B cell (primary cell): ENCODE data around the gene PKDREJ. TPM values are rescaled to one million over a fixed set of nuclear protein-coding genes. Genes with fewer than 3 reads are reported as not detected.

Source experiments
- ATAC-seq: fragments of 200-7000 bp; cut with Tn5 transposase; one replicate; pipeline ENCODE4 v1.10.0; 2021; ENCODE audit warnings: low read depth, mild to moderate bottlenecking, moderate number of reproducible peaks, moderate library complexity
- CTCF ChIA-PET: fragments of 350-600 bp; sonication (Branson Sonifier 250); formaldehyde crosslinking; loops from one replicate; lab custom pipeline; 2021; ENCODE audit warnings: antibody characterized with exemption, inconsistent platforms; lab: Charles Lee
- POLR2A ChIA-PET: fragments of 350-600 bp; sonication (Branson Sonifier 250); formaldehyde crosslinking; loops from one replicate; lab custom pipeline; 2021; ENCODE audit warnings: antibody characterized with exemption; lab: Charles Lee
- DNase-seq: peaks from one replicate; pipeline ENCODE4 v3.0.0; 2013
- H2AFZ ChIP-seq: 2 replicates; pipeline ENCODE4 v1.6.1; 2012; ENCODE audit warnings: mild to moderate bottlenecking, low read depth, low read length; ENCODE audit not compliant: insufficient read depth, poor library complexity, severe bottlenecking
- H3K27ac ChIP-seq, 2 donors: 1 replicate in 1 of 2; 2 replicates in 1 of 2; pipeline ENCODE4 v1.5.1; 2012 to 2013; ENCODE audit warnings: low read length in 2 of 2, mild to moderate bottlenecking in 2 of 2, moderate library complexity in 1 of 2
- H3K27me3 ChIP-seq, 4 experiments: fragments of 200-600 bp in 1 of 4; sonication (generic) in 1 of 4; replicated peaks in 1 of 4; 1 replicate in 2 of 4; 2 replicates in 2 of 4; pipeline versions ENCODE4 v1.6.1 to v1.7.0; 2013 to 2016; ENCODE audit warnings: low read length in 3 of 4, mild to moderate bottlenecking in 2 of 4, mixed read lengths in 1 of 4, moderate library complexity in 1 of 4; ENCODE audit not compliant: insufficient read depth in 4 of 4, control insufficient read depth in 3 of 4; ENCODE audit errors: control extremely low read depth in 1 of 4
- H3K36me3 ChIP-seq, 2 experiments: replicated peaks in 1 of 2; 1 replicate in 1 of 2; 2 replicates in 1 of 2; pipeline versions ENCODE4 v1.6.1 to v1.7.1; 2013; ENCODE audit warnings: low read length in 1 of 2; ENCODE audit not compliant: insufficient read depth in 2 of 2, control insufficient read depth in 1 of 2; ENCODE audit errors: control extremely low read depth in 1 of 2, extremely low read depth in 1 of 2
- H3K4me1 ChIP-seq, 2 donors: fragments of 200-600 bp in 1 of 2; sonication (generic) in 1 of 2; 1 replicate in 1 of 2; 2 replicates in 1 of 2; pipeline versions ENCODE4 v1.5.1 to v1.6.1; 2013 to 2017; ENCODE audit warnings: low read length in 2 of 2; ENCODE audit not compliant: control insufficient read depth in 2 of 2, insufficient read depth in 2 of 2
- H3K4me2 ChIP-seq: replicated peaks from 2 replicates; pipeline ENCODE3; 2012; ENCODE audit warnings: mild to moderate bottlenecking, low read depth, low read length; ENCODE audit not compliant: poor library complexity, severe bottlenecking
- H3K4me3 ChIP-seq, 5 experiments: fragments of 200-600 bp in 1 of 5; sonication (generic) in 1 of 5; 1 replicate in 3 of 5; 2 replicates in 2 of 5; pipeline versions ENCODE4 v1.5.1 to v1.7.0; 2011 to 2016; ENCODE audit warnings: low read length in 4 of 5, mild to moderate bottlenecking in 4 of 5, low read depth in 2 of 5, control low read depth in 1 of 5, moderate library complexity in 1 of 5; ENCODE audit not compliant: insufficient read depth in 1 of 5; ENCODE audit errors: control extremely low read depth in 1 of 5, extremely low read depth in 1 of 5
- H3K79me2 ChIP-seq: fragments of 200-600 bp; sonication (generic); one replicate; pipeline ENCODE4 v1.6.0; 2016; ENCODE audit warnings: low read length; ENCODE audit not compliant: control insufficient read depth, insufficient read depth
- H3K9ac ChIP-seq: fragments of 200-600 bp; sonication (generic); 2 replicates; pipeline ENCODE4 v1.6.1; 2017; ENCODE audit warnings: mild to moderate bottlenecking, low read length, moderate library complexity
- H3K9me3 ChIP-seq, 3 donors: one replicate each; pipeline versions ENCODE4 v1.6.1 to v1.7.1; 2013; ENCODE audit warnings: low read length in 2 of 3; ENCODE audit not compliant: control insufficient read depth in 2 of 3, insufficient read depth in 1 of 3; ENCODE audit errors: control extremely low read depth in 1 of 3
- H4K20me1 ChIP-seq: 2 replicates; pipeline ENCODE4 v1.6.0; 2012; ENCODE audit warnings: mild to moderate bottlenecking, low read length; ENCODE audit not compliant: insufficient read depth, control insufficient read depth, poor library complexity, severe bottlenecking
- H3K27ac Mint-ChIP-seq: one replicate; pipeline ENCODE4 v1.8.0; 2021; ENCODE audit warnings: mixed read lengths
- H3K27me3 Mint-ChIP-seq: one replicate; pipeline ENCODE4 v1.8.0; 2021; ENCODE audit warnings: mixed read lengths
- H3K4me1 Mint-ChIP-seq: one replicate; pipeline ENCODE4 v1.8.0; 2021; ENCODE audit warnings: mixed read lengths
- H3K4me3 Mint-ChIP-seq: one replicate; pipeline ENCODE4 v1.8.0; 2021; ENCODE audit warnings: mixed read lengths
- H3K9me3 Mint-ChIP-seq: one replicate; pipeline ENCODE4 v1.8.0; 2022; ENCODE audit warnings: mixed read lengths; ENCODE audit not compliant: insufficient read depth
- CTCF ChIP-seq: fragments of 200-600 bp; IDR thresholded peaks from one replicate; pipeline ENCODE4 v1.8.0; 2022; ENCODE audit warnings: antibody characterized with exemption, mild to moderate bottlenecking
- EZH2 ChIP-seq: IDR thresholded peaks from 2 replicates; pipeline ENCODE4 v1.6.1; 2012; ENCODE audit warnings: borderline replicate concordance, low read depth, mild to moderate bottlenecking, moderate library complexity, low read length; ENCODE audit not compliant: insufficient read depth, poor library complexity, severe bottlenecking
- WGBS: methylation state at CpG from one replicate; pipeline ENCODE4 v1.1.5; 2013; ENCODE audit warnings: missing lambda C conversion rate; ENCODE audit not compliant: insufficient coverage; 5-methylcytosine and 5-hydroxymethylcytosine counted together
- intact Hi-C: fragments of 100-400 bp; cut with micrococcal nuclease; formaldehyde crosslinking; loops from one replicate; pipeline ENCODE4 v1.10.0; 2022
- polyA plus RNA-seq: library from polyadenylated mRNA; depleted of rRNA; stranded (reverse); fragments of >200 nt; gene quantifications from 2 replicates; pipeline ENCODE4 v1.2.3, GENCODE V29; 2012
- total RNA-seq, 2 donors: library from RNA; stranded (reverse); fragments of 120-200 nt in 1 of 2; gene quantifications; 1 replicate in 1 of 2; 2 replicates in 1 of 2; pipeline versions ENCODE4 v1.2.3 to v1.2.4, GENCODE V29; 2013 to 2022

PKDREJ gene
- total and polyA plus RNA-seq, 2 donors (not counting 1 experiment from before 2014, with no cell fraction given): not detected

GRCh38 chr22:46240907-46241306 is 22.2 kb downstream of the PKDREJ start:
- no peak for ATAC-seq
- WGBS: 83% methylated on average over 6 of the region's 7 CpGs

GRCh38 chr22:46240506-46240905 is 22.6 kb downstream of the PKDREJ start:
- POLR2A ChIA-PET: no interaction called here
- no peak overlapping the region for H3K27ac Mint-ChIP-seq
- Histone ChIP-seq H3K36me3 (peaks cover 0 to 11% of the 10 kb centered on the region in 2 experiments), H3K27ac (no peak overlapping the region), H3K4me2 (peak overlapping the region; percentile 45), H4K20me1 (no peaks in the 10 kb centered on the region), H3K27me3 (no peaks in the 10 kb centered on the region), H3K9ac (no peak overlapping the region), H3K79me2 (no peaks in the 10 kb centered on the region), H3K4me1 (peaks cover 18 to 23% of the 10 kb centered on the region in 2 donors), H2AFZ (no peak overlapping the region), H3K4me3 (no peak overlapping the region), H3K9me3 (no peaks in the 10 kb centered on the region)
- H3K4me1 Mint-ChIP-seq: peaks cover 21% of the 10 kb centered on the region
- ATAC-seq: no peak
- CTCF ChIA-PET: no interaction called here
- intact Hi-C loops: no loop called here
- TF ChIP-seq CTCF: no peak
- TF ChIP-seq EZH2: no peak
- no peaks in the 10 kb centered on the region for H3K9me3 Mint-ChIP-seq
- no peak for DNase-seq
- H3K4me3 Mint-ChIP-seq: peak overlapping the region; percentile 13
- WGBS: 51% methylated on average over 5 of the region's 6 CpGs
- H3K27me3 Mint-ChIP-seq: no peaks in the 10 kb centered on the region

More at GRCh38 chr22:46240907-46241306, 22.2 kb downstream of the PKDREJ start:
- Histone ChIP-seq H4K20me1 (no peaks in the 10 kb centered on the region), H3K36me3 (peaks cover 0 to 9% of the 10 kb centered on the region in 2 experiments), H3K9me3 (no peaks in the 10 kb centered on the region), H3K27ac (no peak overlapping the region), H3K79me2 (no peaks in the 10 kb centered on the region), H3K9ac (no peak overlapping the region), H3K4me2 (no peak overlapping the region), H3K4me1 (peaks cover 18 to 23% of the 10 kb centered on the region in 2 donors), H3K4me3 (no peak overlapping the region), H3K27me3 (no peaks in the 10 kb centered on the region), H2AFZ (no peak overlapping the region)
- no peak for DNase-seq
- Mint-ChIP-seq H3K4me1 (peaks cover 21% of the 10 kb centered on the region), H3K4me3 (no peak overlapping the region), H3K27me3 (no peaks in the 10 kb centered on the region), H3K9me3 (no peaks in the 10 kb centered on the region), H3K27ac (no peak overlapping the region)
- CTCF ChIA-PET: no interaction called here
- POLR2A ChIA-PET: no interaction called here
- intact Hi-C loops: no loop called here
- TF ChIP-seq EZH2 (no peak), CTCF (no peak)
